Left colon (tissue), 2 donors: Measurements from ENCODE around the gene IKBKE. TPM values are rescaled to one million over a fixed set of nuclear protein-coding genes. Genes with fewer than 3 reads are reported as not detected.

Experiments
- ATAC-seq: fragments of 200-7000 bp; cut with Tn5 transposase; one replicate; pipeline ENCODE4 v1.9.1; 2020; ENCODE audit warnings: mild to moderate bottlenecking, moderate library complexity
- DNase-seq, 2 donors: peaks; one replicate each; pipeline ENCODE4 v3.0.0-alpha.2; 2020
- intact Hi-C, 2 donors: fragments of 100-400 bp; cut with DNase I in 1 of 2; cut with micrococcal nuclease in 1 of 2; formaldehyde crosslinking; loops; one replicate each; pipeline versions ENCODE4 v1.11.2 to v1.14.0; 2022; cut with DNase I, micrococcal nuclease
- total RNA-seq, 2 donors: library from RNA; stranded (reverse); fragmentation: NEBNext Ultra II Directional; extraction: Animal tissue kit (Norgen Biotek cat#: 25700); gene quantifications; one replicate each; pipeline ENCODE4 v1.2.1, GENCODE V29; 2021
- donor health status: DM: no; HTN: no; CAD: no.
- donor health status: DM: yes; HTN: yes; CAD: no.

The IKBKE gene
- total RNA-seq, 2 donors from 2014 or later: 18.2 to 19.8 TPM

DNA sequence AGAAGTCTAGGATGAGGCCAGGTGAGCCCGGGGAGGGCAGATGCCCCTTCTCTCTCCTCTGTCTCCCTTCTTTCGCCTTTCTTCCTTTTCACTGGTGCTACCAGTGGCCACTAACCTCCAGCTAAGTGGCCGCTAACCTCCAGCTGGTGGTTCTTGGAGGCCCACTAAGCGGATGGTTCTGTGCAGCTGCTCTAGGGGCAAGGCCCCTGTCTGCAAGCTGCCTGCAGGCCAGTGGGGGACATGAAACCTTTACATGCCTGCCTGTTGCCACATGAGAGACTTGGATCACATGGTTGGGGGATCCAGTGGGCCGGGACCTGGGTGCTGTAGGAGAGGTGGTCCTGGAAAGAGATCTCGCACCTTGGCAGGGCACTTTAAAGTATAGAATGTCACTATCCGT, 17.7 kb downstream of the IKBKE start:
- ATAC-seq: no peak
- DNase-seq: no peak
- intact Hi-C loops: loop anchor here in 1 of 2 donors (10.0 kb wide), 1 partner anchor 97 kb away; no protein-coding TSS in a partner anchor

DNA sequence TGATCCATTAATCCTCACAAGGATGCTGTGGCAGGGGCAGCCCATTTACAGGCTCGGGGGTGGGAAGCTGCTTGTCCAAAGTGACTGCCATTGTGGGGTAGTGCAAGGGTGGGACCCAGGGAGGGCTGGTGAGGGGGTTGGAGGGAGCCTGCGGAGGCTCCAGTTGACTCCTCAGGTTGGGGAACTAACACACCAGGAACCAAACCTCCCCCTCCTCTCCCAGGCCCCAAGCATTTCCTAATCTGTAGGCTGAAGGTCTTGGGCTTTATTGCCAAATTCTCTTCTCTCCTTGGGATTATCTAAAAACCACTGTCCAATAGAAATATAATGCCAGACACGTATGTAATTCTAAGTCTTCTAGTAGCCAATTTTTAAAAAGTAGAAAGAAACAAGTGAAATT, 18.2 kb downstream of the IKBKE start:
- ATAC-seq: no peak
- intact Hi-C loops: loop anchor here in 1 of 2 donors (10.0 kb wide), 1 partner anchor 96 kb away; no protein-coding TSS in a partner anchor

DNA sequence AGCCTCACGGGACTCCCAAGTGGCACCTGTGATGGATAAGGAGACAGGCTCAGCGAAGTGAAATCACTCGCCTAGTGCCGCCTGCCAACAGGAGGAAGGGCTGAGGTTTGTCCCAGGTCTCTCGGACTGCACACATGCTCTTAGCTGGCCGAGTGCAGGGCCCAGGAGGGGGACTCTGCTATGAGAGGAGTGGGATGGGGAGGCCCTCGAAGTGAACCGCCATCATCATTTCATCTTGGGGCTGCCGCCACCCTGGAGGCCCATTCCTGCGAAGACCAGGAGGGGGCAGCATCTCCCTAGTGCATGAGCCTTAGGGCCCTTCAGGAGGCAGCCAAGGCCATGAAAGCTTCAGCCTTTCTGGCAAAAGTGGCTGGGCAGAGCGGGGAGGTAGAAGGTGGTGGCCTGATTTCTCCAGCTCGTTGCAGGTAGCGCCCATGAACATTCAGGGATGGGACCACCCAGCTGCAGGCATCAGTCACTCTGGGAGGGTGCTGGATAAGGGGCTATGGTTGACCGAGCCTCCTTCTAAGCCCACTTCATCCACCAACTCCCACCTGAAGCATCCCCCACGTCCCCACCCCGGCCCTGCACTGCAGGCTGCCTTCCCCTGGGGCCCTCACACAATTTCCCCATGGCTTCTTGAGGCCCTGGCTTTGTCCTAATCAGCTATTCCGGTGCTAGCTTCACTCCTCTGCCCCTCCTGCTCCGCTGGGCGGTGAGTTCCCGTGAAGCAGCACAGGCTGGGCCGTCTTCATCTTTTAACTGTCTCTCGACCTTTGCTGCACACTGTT, 19.9 kb downstream of the IKBKE start:
- intact Hi-C loops: loop anchor here (5.0 to 10.0 kb wide), 2 partner anchors 92 to 95 kb away; no protein-coding TSS in a partner anchor
- ATAC-seq: peak; percentile 85
- peak in 1 of 2 donors; percentile 77 for DNase-seq

More for the DNA sequence above, 18.2 kb downstream of the IKBKE start:
- DNase-seq: no peak

DNA sequence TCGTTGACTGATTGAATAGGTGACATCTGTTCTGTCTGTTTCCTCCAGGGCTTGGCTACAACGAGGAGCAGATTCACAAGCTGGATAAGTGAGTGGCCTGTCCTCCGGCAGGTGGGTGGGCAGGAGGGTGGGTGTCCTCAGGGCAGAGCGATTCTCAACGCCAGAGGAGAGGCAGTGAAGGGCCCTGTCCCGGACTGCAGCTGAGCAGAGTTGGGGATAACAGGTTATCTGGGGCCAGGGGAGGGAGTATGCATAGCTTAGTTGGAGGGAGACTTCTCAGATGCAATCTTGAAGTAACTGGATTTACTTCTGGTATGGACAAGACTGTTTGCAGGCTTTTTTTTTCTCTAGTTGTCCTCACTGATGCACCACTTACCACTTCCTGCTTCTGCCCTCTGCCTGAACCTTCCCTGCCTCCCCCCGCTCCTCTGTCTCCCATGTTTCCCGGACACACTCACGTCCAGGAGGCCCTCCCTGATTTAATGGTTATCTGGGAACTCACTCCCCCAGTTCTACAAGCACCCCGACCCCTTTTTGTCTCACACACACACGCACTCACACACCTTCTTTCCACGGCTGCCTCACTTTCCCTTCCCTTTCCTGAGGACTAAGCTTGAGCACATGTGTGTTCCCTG, 20.6 kb downstream of the IKBKE start:
- ATAC-seq: no peak
- intact Hi-C loops: loop anchor here in 1 of 2 donors (5.0 kb wide), 1 partner anchor 91 kb away; no protein-coding TSS in a partner anchor
- no peak for DNase-seq

GRCh38 chr1:206491616-206492015, 21.3 kb downstream of the IKBKE start:
- no peak for ATAC-seq
- intact Hi-C loops: loop anchor here in 1 of 2 donors (5.0 kb wide), 1 partner anchor 91 kb away; no protein-coding TSS in a partner anchor
- no peak for DNase-seq

DNA sequence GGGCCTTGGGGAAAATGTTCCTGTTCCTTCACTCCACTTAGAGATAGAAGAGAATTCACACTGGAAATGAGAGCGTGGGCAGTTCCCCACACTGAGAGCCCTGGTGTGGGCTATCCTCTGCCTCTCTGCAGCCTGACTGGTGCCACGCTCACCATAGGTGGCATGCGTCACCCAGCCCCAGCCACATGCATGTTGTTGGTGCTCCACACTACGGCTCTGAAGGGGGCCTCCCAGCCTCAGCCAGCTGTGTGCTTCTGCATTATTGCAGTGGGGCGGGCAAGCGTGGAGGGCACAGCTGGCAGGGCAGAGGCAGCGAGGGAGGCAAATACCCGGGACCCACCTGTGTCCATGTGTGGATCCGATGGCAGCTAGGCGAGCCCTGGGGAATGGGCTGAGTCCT, 22.3 kb downstream of the IKBKE start:
- no peak for ATAC-seq
- DNase-seq: no peak
- intact Hi-C loops: loop anchor here in 1 of 2 donors (5.0 kb wide), 1 partner anchor 90 kb away; no protein-coding TSS in a partner anchor

DNA sequence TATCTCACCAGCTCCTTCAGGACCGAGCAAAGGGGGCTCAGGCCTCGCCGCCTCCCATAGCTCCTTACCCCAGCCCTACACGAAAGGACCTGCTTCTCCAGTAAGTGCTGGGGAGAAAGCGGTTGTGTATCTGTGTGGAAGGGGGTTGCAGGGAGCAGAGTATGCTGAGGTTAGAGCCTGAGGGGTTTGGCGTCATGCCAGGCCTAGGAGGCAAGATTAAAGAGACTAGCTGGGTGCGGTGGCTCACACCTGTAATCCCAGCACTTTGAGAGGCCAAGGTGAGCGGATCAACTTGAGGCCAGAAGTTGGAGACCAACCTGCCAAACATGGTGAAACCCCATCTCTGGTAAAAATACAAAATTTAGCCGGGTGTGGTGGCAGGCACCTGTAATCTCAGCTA, 23.0 kb downstream of the IKBKE start:
- ATAC-seq: no peak
- intact Hi-C loops: loop anchor here in 1 of 2 donors (5.0 kb wide), 1 partner anchor 89 kb away; no protein-coding TSS in a partner anchor
- DNase-seq: no peak

DNA sequence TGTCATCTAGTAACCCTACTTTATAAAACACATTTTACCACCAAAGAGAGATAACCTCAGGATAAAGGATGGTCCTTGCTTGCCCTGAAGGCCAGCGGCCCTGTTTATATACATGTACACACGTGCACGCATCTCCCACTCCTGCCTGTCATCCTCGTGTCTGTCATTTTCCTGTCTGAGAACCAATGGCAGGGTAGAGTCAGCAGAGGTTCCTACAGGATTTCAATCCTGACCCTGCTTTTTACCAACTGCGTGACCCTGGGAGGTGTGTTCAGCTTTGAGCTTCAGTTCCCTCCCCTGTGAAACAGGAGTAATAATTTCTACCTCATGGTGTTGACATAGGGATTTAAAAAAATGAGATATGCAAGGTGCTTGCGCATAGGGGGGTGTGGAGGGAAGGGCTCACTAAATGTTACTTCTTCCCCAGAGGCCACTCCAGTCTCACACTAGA, 24.8 kb downstream of the IKBKE start:
- no peak for ATAC-seq
- intact Hi-C loops: no loop called here
- DNase-seq: no peak

DNA sequence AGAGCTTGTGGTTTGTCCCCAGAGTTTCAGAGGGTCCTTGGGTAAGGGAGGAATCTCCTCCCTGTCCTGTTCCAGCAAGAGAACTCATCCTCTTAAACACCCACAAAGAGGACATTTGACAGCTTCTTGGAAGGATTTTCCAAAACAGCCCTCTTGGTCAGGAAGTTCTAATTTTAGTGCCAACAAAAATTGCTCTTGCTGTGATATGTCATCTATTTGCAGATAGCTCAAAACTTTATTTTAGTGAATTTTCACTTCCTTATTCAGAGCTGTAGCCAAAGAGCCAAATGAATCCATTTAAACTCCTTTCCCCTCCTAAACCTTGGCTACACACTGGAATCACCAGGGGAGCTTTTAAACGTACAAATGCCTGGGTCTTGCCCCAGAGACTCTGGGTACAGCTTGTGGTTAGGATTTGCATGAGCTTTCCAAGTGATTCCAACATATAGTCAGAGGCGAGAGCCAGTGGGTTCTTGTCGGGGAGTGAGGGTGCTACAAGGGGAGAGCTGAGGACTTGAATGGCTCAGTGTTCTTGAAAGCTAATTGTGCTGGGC, 25.3 kb downstream of the IKBKE start:
- ATAC-seq (no peak), DNase-seq (no peak)
- intact Hi-C loops: no loop called here

GRCh38 chr1:206496131-206496793, 26.0 kb downstream of the IKBKE start:
- DNase-seq: no peak

DNA sequence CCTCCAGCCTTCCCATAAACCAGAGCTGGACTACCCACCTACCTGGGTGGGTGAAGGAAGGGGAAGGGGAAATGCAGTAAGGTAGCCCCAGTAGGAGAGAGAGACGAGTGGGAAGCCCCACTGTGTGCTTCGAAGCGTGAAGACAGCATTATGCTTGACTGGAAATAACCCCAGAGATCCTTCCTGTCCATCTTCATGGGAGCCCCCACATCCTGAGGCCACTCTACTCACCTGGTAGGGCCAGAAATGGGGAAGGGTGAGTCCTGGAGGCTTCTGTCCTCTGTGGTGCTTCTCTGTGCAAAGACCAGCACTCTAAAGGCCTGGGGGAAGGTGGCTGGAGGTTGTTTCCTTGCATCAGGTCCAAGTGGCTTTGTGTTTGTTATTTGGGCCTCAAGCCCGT, 27.1 kb downstream of the IKBKE start:
- no peak for ATAC-seq
- DNase-seq: no peak
- intact Hi-C loops: no loop called here

More at GRCh38 chr1:206496131-206496793, 26.0 kb downstream of the IKBKE start:
- ATAC-seq: no peak
- intact Hi-C loops: no loop called here

DNA sequence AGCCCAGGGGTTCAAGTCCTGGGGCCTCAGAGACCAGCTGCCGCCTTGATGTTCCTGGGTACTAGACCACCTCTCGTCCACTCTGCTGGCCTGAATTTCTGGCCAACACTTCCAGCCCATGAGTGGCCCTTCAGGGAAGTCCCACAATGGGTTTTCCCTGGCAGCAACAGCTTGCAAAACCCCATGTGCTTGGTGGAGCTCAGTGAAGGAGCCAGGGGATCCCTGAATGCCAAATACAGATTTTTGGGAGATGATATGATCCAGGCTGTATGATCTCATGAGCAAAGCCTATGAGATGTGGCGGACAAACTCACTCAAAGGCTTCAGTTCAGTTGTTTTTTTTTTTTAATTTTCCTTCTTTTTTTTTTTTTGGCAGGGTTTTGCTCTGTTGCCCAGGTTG, 27.5 kb downstream of the IKBKE start:
- intact Hi-C loops: no loop called here
- ATAC-seq (no peak), DNase-seq (no peak)

DNA sequence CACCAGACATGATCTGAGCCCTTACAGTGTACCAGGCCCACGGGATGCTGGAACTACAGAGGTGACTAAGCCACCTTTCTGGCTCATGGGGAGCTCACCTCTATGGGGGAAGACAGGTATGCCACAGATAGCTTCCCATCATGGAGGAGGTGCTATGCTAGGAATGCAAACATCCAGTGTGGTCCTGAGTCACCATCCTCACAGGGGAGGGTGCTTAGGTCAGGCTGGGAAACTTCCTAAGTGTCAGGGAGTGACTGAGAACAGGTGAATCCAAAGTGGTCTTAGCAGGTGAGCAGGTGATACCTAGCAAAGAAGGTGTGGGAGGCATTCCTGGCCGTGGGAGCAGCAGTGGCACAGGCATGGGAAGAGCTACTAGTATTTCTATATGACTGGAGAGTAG, 28.4 kb downstream of the IKBKE start:
- intact Hi-C loops: no loop called here

DNA sequence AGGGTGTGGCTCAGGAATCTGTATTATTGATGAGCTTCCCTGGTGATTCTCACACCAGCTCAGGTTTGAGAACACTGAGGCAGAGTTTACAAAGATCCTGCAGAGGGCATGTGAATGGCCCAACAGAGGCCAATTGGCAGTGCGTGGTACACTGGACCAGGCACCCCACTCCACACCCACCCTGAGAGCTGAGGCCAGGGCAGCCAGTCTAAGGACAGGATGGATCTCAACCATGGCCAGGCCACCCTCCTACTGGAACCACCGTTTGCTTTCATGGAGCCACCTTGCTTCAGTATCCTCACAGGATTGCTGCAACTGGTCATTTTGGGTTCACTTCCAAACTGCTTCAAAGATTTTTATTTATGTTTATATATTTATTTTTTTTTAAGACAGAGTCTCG, 29.8 kb downstream of the IKBKE start:
- ATAC-seq (no peak), DNase-seq (no peak)
- intact Hi-C loops: no loop called here

More for the DNA sequence above, 28.4 kb downstream of the IKBKE start:
- DNase-seq (no peak), ATAC-seq (no peak)

GRCh38 chr1:206501881-206502280, 31.6 kb downstream of the IKBKE start:
- intact Hi-C loops: no loop called here
- DNase-seq: no peak
- no peak for ATAC-seq

DNA sequence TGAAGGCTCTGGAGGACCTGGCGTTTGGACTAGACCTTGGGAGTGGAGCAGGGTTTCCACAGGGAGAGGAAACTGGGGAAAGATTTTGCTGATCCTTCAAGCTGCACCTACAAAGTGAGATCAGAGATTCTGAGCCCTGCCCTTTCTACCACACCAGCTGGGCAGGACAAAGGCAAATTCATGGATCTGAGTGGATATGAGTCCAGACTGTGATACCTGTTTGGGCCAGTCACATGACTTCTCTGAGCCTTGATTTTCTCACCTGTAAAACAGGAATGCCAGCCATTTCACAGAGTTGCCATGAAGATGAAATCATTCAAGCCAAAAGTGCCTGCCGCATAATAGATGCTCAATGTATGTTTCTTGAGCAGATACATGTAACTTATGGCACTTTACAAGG, 32.1 kb downstream of the IKBKE start:
- ATAC-seq (no peak), DNase-seq (no peak)
- intact Hi-C loops: no loop called here

DNA sequence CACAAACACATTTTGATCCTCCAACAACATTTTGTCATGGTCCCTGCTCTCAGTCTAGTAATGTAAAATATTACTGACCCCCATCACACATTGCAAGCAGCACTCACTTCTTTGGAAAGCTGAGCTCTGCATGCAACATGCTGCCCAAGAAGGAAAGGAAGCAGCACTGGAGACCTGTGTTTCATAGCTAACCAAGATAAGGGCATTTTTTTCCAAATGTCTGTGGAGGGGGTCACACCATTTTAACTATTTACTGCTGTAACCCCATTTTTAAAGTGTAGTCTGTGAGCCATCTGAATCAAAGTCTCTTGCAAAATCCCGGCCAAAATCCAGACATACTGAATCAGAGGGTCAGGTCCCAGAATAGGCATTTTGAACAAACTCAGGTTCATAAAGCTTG, 32.5 kb downstream of the IKBKE start:
- DNase-seq: no peak
- intact Hi-C loops: no loop called here
- ATAC-seq: no peak

GRCh38 chr1:206503591-206504362, 33.5 kb downstream of the IKBKE start:
- intact Hi-C loops: no loop called here
- no peak for ATAC-seq
- peak in 1 of 2 donors; percentile 46 for DNase-seq
